GM06990 (cell line): ENCODE measurements around the gene SEMA4A.

Experiments
- DNase-seq: peaks from one replicate; pipeline ENCODE4 v3.0.0-alpha.2; 2011; ENCODE audit not compliant: insufficient read length; ENCODE audit errors: extremely low read depth
- H3K27me3 ChIP-seq: replicated peaks from 2 replicates; pipeline ENCODE4 v1.6.0; 2011; ENCODE audit warnings: low read length; ENCODE audit not compliant: control insufficient read depth, insufficient read depth
- H3K36me3 ChIP-seq: 2 replicates; pipeline ENCODE4 v1.5.1; 2011; ENCODE audit warnings: low read length; ENCODE audit not compliant: control insufficient read depth, insufficient read depth
- H3K4me3 ChIP-seq: replicated peaks from 2 replicates; pipeline ENCODE4 v1.5.1; 2011; ENCODE audit warnings: low read depth, mild to moderate bottlenecking, control low read depth, low read length
- CTCF ChIP-seq: IDR thresholded peaks from 2 replicates; pipeline ENCODE4 v1.5.1; 2011; ENCODE audit warnings: low read length, control low read depth, mild to moderate bottlenecking, inconsistent platforms; ENCODE audit not compliant: insufficient read depth, poor library complexity, severe bottlenecking

The SEMA4A gene

GRCh38 chr1:156143765-156144489 is 9.5 kb upstream of the SEMA4A start:
- H3K36me3 ChIP-seq, result no peaks in the 10 kb centered on the region
- TF ChIP-seq CTCF, result no peak
- no peak for DNase-seq
- H3K4me3 ChIP-seq, result no peak overlapping the region
- no peaks in the 10 kb centered on the region for H3K27me3 ChIP-seq

- no peak for DNase-seq
- Histone ChIP-seq H3K27me3 (no peaks in the 10 kb centered on the region), H3K36me3 (no peaks in the 10 kb centered on the region), H3K4me3 (no peak overlapping the region)
- no peak for TF ChIP-seq CTCF
These were observed 8.6 kb upstream of the SEMA4A start for GRCh38 chr1:156144742-156145141.

- DNase-seq, result no peak
- no peak overlapping the region for H3K4me3 ChIP-seq
- H3K27me3 ChIP-seq, result no peaks in the 10 kb centered on the region
- no peak for TF ChIP-seq CTCF
- H3K36me3 ChIP-seq, result no peaks in the 10 kb centered on the region
These were observed 7.8 kb upstream of the SEMA4A start for GRCh38 chr1:156145650-156146019.

- DNase-seq, result peak; percentile 60
- no peaks in the 10 kb centered on the region for H3K27me3 ChIP-seq
- H3K36me3 ChIP-seq, result no peaks in the 10 kb centered on the region
- H3K4me3 ChIP-seq, result peak overlapping the region; percentile 18
- peak; percentile 75 for TF ChIP-seq CTCF
These were observed 7.2 kb upstream of the SEMA4A start for GRCh38 chr1:156146020-156146768.

- no peak for DNase-seq
- no peak for TF ChIP-seq CTCF
These were observed 6.5 kb upstream of the SEMA4A start for GRCh38 chr1:156146769-156147405.

More at GRCh38 chr1:156146769-156147405, 6.5 kb upstream of the SEMA4A start:
- H3K4me3 ChIP-seq, result no peak overlapping the region
- H3K27me3 ChIP-seq, result no peaks in the 10 kb centered on the region
- H3K36me3 ChIP-seq, result no peaks in the 10 kb centered on the region
